Suprapubic skin (tissue), 4 donors: ENCODE data around the gene OTUB1. TPM values are rescaled to one million over a fixed set of nuclear protein-coding genes. Genes with fewer than 3 reads are reported as not detected.

Source experiments
- DNase-seq, 2 donors: peaks; one replicate each; pipeline ENCODE4 v3.0.0-alpha.2; 2019; ENCODE audit warnings: low spot score in 2 of 2
- H3K27ac ChIP-seq: fragments of 200-600 bp; sonication (generic); one replicate; pipeline ENCODE4 v1.5.1; 2019
- H3K27me3 ChIP-seq: fragments of 200-600 bp; sonication (generic); one replicate; pipeline ENCODE4 v1.5.1; 2019
- H3K36me3 ChIP-seq: fragments of 200-600 bp; sonication (generic); one replicate; pipeline ENCODE4 v1.5.1; 2019
- H3K4me1 ChIP-seq: fragments of 200-600 bp; sonication (generic); one replicate; pipeline ENCODE4 v1.5.1; 2019
- H3K4me3 ChIP-seq: fragments of 200-600 bp; sonication (generic); one replicate; pipeline ENCODE4 v1.5.1; 2019; ENCODE audit warnings: mild to moderate bottlenecking
- H3K9me3 ChIP-seq: fragments of 200-600 bp; sonication (generic); one replicate; pipeline ENCODE4 v1.5.1; 2019
- CTCF ChIP-seq, 2 donors: fragments of 200-600 bp in 1 of 2; fragments of 450-650 bp in 1 of 2; sonication (generic) in 1 of 2; IDR thresholded peaks; one replicate each; pipeline ENCODE4 v1.5.1; 2016 to 2019; ENCODE audit warnings: antibody characterized with exemption in 2 of 2, mild to moderate bottlenecking in 1 of 2, moderate library complexity in 1 of 2
- EP300 ChIP-seq: sonication (generic); formaldehyde crosslinking; IDR thresholded peaks from one replicate; pipeline ENCODE4 v1.6.1; 2017; ENCODE audit warnings: antibody characterized with exemption
- POLR2A ChIP-seq, 2 donors: fragments of 450-650 bp; IDR thresholded peaks; one replicate each; pipeline ENCODE4 v1.6.1; 2017; ENCODE audit warnings: antibody characterized with exemption in 2 of 2, mild to moderate bottlenecking in 2 of 2, moderate library complexity in 2 of 2
- POLR2AphosphoS5 ChIP-seq, 3 donors: sonication (generic); formaldehyde crosslinking; IDR thresholded peaks; one replicate each; pipeline ENCODE4 v1.6.1; 2017; ENCODE audit warnings: antibody characterized with exemption in 3 of 3
- WGBS: methylation state at CpG from one replicate; pipeline ENCODE4 v1.1.5; 2018; 5-methylcytosine and 5-hydroxymethylcytosine counted together
- total RNA-seq, 4 donors: library from RNA; depleted of rRNA; stranded (reverse); fragments of >200 nt; gene quantifications; one replicate each; pipeline ENCODE4 v1.1.0, GENCODE V29; 2016

OTUB1 gene
- total RNA-seq, 4 donors from 2014 or later, result 78.4 to 117 (median 93.5) TPM

- H3K27me3 ChIP-seq, result no peaks in the 10 kb centered on the region
- WGBS, result 88% methylated on average over 4 of the region's 4 CpGs
- H3K27ac ChIP-seq, result no peak overlapping the region
- TF ChIP-seq POLR2AphosphoS5 (IDR thresholded peaks at IDR 0.05) (no peak), CTCF (IDR thresholded peaks at IDR 0.05) (no peak), POLR2A (IDR thresholded peaks at IDR 0.05) (no peak), EP300 (no peak)
- no peaks in the 10 kb centered on the region for H3K9me3 ChIP-seq
- H3K4me3 ChIP-seq, result no peak overlapping the region
- no peaks in the 10 kb centered on the region for H3K36me3 ChIP-seq
- DNase-seq, result no peak
- H3K4me1 ChIP-seq, result peaks cover 15% of the 10 kb centered on the region
These were observed 39.0 kb downstream of the OTUB1 start for GRCh38 chr11:64025205-64025604.

- H3K9me3 ChIP-seq, result no peaks in the 10 kb centered on the region
- no peak for TF ChIP-seq POLR2A (IDR thresholded peaks at IDR 0.05)
- TF ChIP-seq CTCF (IDR thresholded peaks at IDR 0.05), result no peak
- TF ChIP-seq POLR2AphosphoS5 (IDR thresholded peaks at IDR 0.05), result no peak
- TF ChIP-seq EP300, result no peak
- no peak overlapping the region for H3K4me3 ChIP-seq
- WGBS, result 87% methylated on average over 7 of the region's 7 CpGs
- peaks cover 7% of the 10 kb centered on the region for H3K4me1 ChIP-seq
- H3K27ac ChIP-seq, result no peak overlapping the region
- DNase-seq, result no peak
- no peaks in the 10 kb centered on the region for H3K27me3 ChIP-seq
- H3K36me3 ChIP-seq, result no peaks in the 10 kb centered on the region
These were observed 40.5 kb downstream of the OTUB1 start for GRCh38 chr11:64026575-64027205.

GRCh38 chr11:64027651-64028397, 41.6 kb downstream of the OTUB1 start:
- no peaks in the 10 kb centered on the region for H3K36me3 ChIP-seq
- H3K27ac ChIP-seq, result no peak overlapping the region
- H3K9me3 ChIP-seq, result no peaks in the 10 kb centered on the region
- no peak overlapping the region for H3K4me3 ChIP-seq
- 49% methylated on average over 8 of the region's 20 CpGs for WGBS
- H3K27me3 ChIP-seq, result no peaks in the 10 kb centered on the region
- TF ChIP-seq POLR2AphosphoS5 (IDR thresholded peaks at IDR 0.05), result no peak
- TF ChIP-seq POLR2A (IDR thresholded peaks at IDR 0.05), result no peak
- TF ChIP-seq EP300, result no peak
- no peak for TF ChIP-seq CTCF (IDR thresholded peaks at IDR 0.05)
- H3K4me1 ChIP-seq, result peaks cover 7% of the 10 kb centered on the region
- no peak for DNase-seq

- peaks cover 7% of the 10 kb centered on the region for H3K4me1 ChIP-seq
- TF ChIP-seq CTCF (IDR thresholded peaks at IDR 0.05) (no peak), POLR2A (IDR thresholded peaks at IDR 0.05) (no peak), EP300 (no peak), POLR2AphosphoS5 (IDR thresholded peaks at IDR 0.05) (no peak)
- DNase-seq, result no peak
- no peaks in the 10 kb centered on the region for H3K36me3 ChIP-seq
- WGBS, result 30% methylated on average over 10 of the region's 22 CpGs
- H3K27me3 ChIP-seq, result peaks cover 2% of the 10 kb centered on the region
- H3K9me3 ChIP-seq, result no peaks in the 10 kb centered on the region
- no peak overlapping the region for H3K27ac ChIP-seq
- no peak overlapping the region for H3K4me3 ChIP-seq
These were observed 42.3 kb downstream of the OTUB1 start for GRCh38 chr11:64028398-64029115.

GRCh38 chr11:64029773-64030172, 43.5 kb downstream of the OTUB1 start:
- no peaks in the 10 kb centered on the region for H3K9me3 ChIP-seq
- H3K4me1 ChIP-seq, result peaks cover 10% of the 10 kb centered on the region
- H3K4me3 ChIP-seq, result no peak overlapping the region
- peaks cover 9% of the 10 kb centered on the region for H3K27me3 ChIP-seq
- no peak for TF ChIP-seq POLR2AphosphoS5 (IDR thresholded peaks at IDR 0.05)
- TF ChIP-seq EP300, result no peak
- TF ChIP-seq CTCF (IDR thresholded peaks at IDR 0.05), result no peak
- TF ChIP-seq POLR2A (IDR thresholded peaks at IDR 0.05), result no peak
- WGBS, result 81% methylated on average over 6 of the region's 8 CpGs
- no peak for DNase-seq
- no peak overlapping the region for H3K27ac ChIP-seq
- no peaks in the 10 kb centered on the region for H3K36me3 ChIP-seq
